GM23338 (cell line): ENCODE measurements around the gene MRPL1. TPM values are rescaled to one million over a fixed set of nuclear protein-coding genes. Genes with fewer than 3 reads are reported as not detected.

Experiments used
- ATAC-seq: fragments of 200-7000 bp; cut with Tn5 transposase; 3 replicates; pipeline ENCODE4 v1.9.1; 2020
- DNase-seq: peaks from one replicate; pipeline ENCODE4 v3.0.0-alpha.2; 2015; ENCODE audit warnings: low spot score
- H2AFZ ChIP-seq: fragments of 200-600 bp; sonication (generic); 2 replicates; pipeline ENCODE4 v1.8.0; 2016; ENCODE audit warnings: antibody characterized with exemption, mild to moderate bottlenecking, moderate library complexity
- H3F3A ChIP-seq: fragments of 200-600 bp; sonication (generic); replicated peaks from 2 replicates; pipeline ENCODE4 v1.8.0; 2017; ENCODE audit warnings: antibody characterized with exemption, mixed run types, low read depth
- H3K27ac ChIP-seq: fragments of 200-600 bp; sonication (generic); 2 replicates; pipeline ENCODE4 v1.6.1; 2016; ENCODE audit warnings: low read depth
- H3K27me3 ChIP-seq: fragments of 200-600 bp; sonication (generic); 2 replicates; pipeline ENCODE4 v1.8.0; 2016; ENCODE audit warnings: mild to moderate bottlenecking, mixed run types, moderate library complexity; ENCODE audit not compliant: insufficient read depth
- H3K36me3 ChIP-seq: fragments of 200-600 bp; sonication (generic); 2 replicates; pipeline ENCODE4 v1.8.0; 2016; ENCODE audit warnings: mild to moderate bottlenecking; ENCODE audit not compliant: insufficient read depth
- H3K4me1 ChIP-seq: fragments of 200-600 bp; sonication (generic); 2 replicates; pipeline ENCODE4 v1.8.0; 2016; ENCODE audit warnings: mild to moderate bottlenecking, moderate library complexity; ENCODE audit not compliant: insufficient read depth
- H3K4me2 ChIP-seq: fragments of 200-600 bp; sonication (generic); 2 replicates; pipeline ENCODE4 v1.7.1; 2017; ENCODE audit warnings: mixed run types
- H3K4me3 ChIP-seq: fragments of 200-600 bp; sonication (generic); 2 replicates; pipeline ENCODE4 v1.6.1; 2016; ENCODE audit warnings: mixed run types
- H3K79me2 ChIP-seq: fragments of 200-600 bp; sonication (generic); replicated peaks from 2 replicates; pipeline ENCODE4 v1.8.0; 2017; ENCODE audit warnings: mild to moderate bottlenecking; ENCODE audit not compliant: insufficient read depth
- H3K9me2 ChIP-seq: fragments of 200-600 bp; sonication (generic); 2 replicates; pipeline ENCODE4 v1.8.0; 2017; ENCODE audit not compliant: insufficient read depth
- H4K20me1 ChIP-seq: fragments of 200-600 bp; sonication (generic); replicated peaks from 2 replicates; pipeline ENCODE4 v1.8.0; 2017; ENCODE audit warnings: mild to moderate bottlenecking; ENCODE audit not compliant: insufficient read depth
- H3K27ac Mint-ChIP-seq: 2 replicates; pipeline ENCODE4 v1.8.0; 2020; ENCODE audit warnings: inconsistent platforms, mild to moderate bottlenecking, moderate library complexity, mixed read lengths
- H3K27me3 Mint-ChIP-seq: 3 replicates; pipeline ENCODE4 v1.8.0; 2022; ENCODE audit warnings: low read depth, mild to moderate bottlenecking, moderate library complexity, mixed read lengths, inconsistent platforms; ENCODE audit not compliant: insufficient read depth, poor library complexity
- H3K36me3 Mint-ChIP-seq: 3 replicates; pipeline ENCODE4 v1.8.0; 2021; ENCODE audit warnings: low read depth, mild to moderate bottlenecking, inconsistent platforms, moderate library complexity, mixed read lengths
- H3K4me1 Mint-ChIP-seq: 3 replicates; pipeline ENCODE4 v1.8.0; 2020; ENCODE audit warnings: mild to moderate bottlenecking, inconsistent platforms, mixed read lengths
- H3K4me3 Mint-ChIP-seq: 3 replicates; pipeline ENCODE4 v1.8.0; 2021; ENCODE audit warnings: moderate library complexity, mild to moderate bottlenecking, inconsistent platforms, mixed read lengths
- H3K9me3 Mint-ChIP-seq: 3 replicates; pipeline ENCODE4 v1.8.0; 2020; ENCODE audit warnings: moderate library complexity, mild to moderate bottlenecking, inconsistent platforms, mixed read lengths
- CREB1 ChIP-seq: fragments of 250-450 bp; sonication (Bioruptor Pico); IDR thresholded peaks from 2 replicates; pipeline ENCODE4 v1.5.0; 2020; ENCODE audit warnings: low read depth, mild to moderate bottlenecking, moderate library complexity
- EZH2 ChIP-seq: fragments of 200-600 bp; sonication (generic); IDR thresholded peaks from one replicate; pipeline ENCODE4 v1.8.0; 2017; ENCODE audit warnings: antibody characterized with exemption, mild to moderate bottlenecking, low read depth; ENCODE audit not compliant: unreplicated experiment
- EZH2phosphoT487 ChIP-seq: fragments of 200-600 bp; sonication (generic); IDR thresholded peaks from one replicate; pipeline ENCODE4 v1.8.1; 2018; ENCODE audit warnings: antibody characterized with exemption; ENCODE audit not compliant: unreplicated experiment
- JUNB ChIP-seq: IDR thresholded peaks from one replicate; pipeline ENCODE4 v1.6.1; 2016; ENCODE audit warnings: antibody characterized with exemption; ENCODE audit not compliant: unreplicated experiment
- NANOG ChIP-seq: IDR thresholded peaks from 2 replicates; pipeline ENCODE4 v1.6.1; 2016; ENCODE audit warnings: antibody characterized with exemption, borderline replicate concordance
- POLR2AphosphoS5 ChIP-seq: IDR thresholded peaks from 2 replicates; pipeline ENCODE4 v1.6.1; 2016; ENCODE audit warnings: antibody characterized with exemption, low read depth
- STAT1 ChIP-seq: IDR thresholded peaks from one replicate; pipeline ENCODE4 v1.6.1; 2016; ENCODE audit warnings: antibody characterized with exemption; ENCODE audit not compliant: unreplicated experiment
- ZNF114 ChIP-seq: fragments of 250-450 bp; sonication (Bioruptor Pico); IDR thresholded peaks from 2 replicates; pipeline ENCODE4 v1.5.0; 2020; ENCODE audit warnings: mild to moderate bottlenecking, moderate library complexity
- polyA plus RNA-seq: library from polyadenylated mRNA; unstranded; fragments of >200 nt; fragmentation: Nextera tagmentation; extraction: Ambion mirVana; gene quantifications from 2 replicates; pipeline ENCODE4 v1.2.1, GENCODE V29; 2016
- total RNA-seq: library from RNA; depleted of rRNA; stranded (reverse); fragments of >200 nt; shearing (Covaris generic); gene quantifications from 2 replicates; pipeline ENCODE4 v1.2.3, GENCODE V29; 2014
- TF ChIP-seq, protein P1 (sequence below): IDR thresholded peaks from 2 replicates; pipeline ENCODE4 v1.6.1; 2016; ENCODE audit warnings: antibody characterized with exemption
- TF ChIP-seq, protein P2 (sequence below): fragments of 250-450 bp; sonication (Bioruptor Pico); IDR thresholded peaks from 2 replicates; pipeline ENCODE4 v1.5.0; 2020; ENCODE audit warnings: mild to moderate bottlenecking, moderate library complexity
- TF ChIP-seq, protein P3 (sequence below): IDR thresholded peaks from one replicate; pipeline ENCODE4 v1.6.1; 2018; ENCODE audit warnings: antibody characterized with exemption; ENCODE audit not compliant: unreplicated experiment
- TF ChIP-seq, protein P4 (sequence below), 2 experiments: fragments of 200-600 bp in 1 of 2; sonication (generic) in 1 of 2; conservative IDR thresholded peaks; 2 replicates each; pipeline versions ENCODE4 v1.5.1 to v1.6.1; 2016 to 2017; ENCODE audit warnings: antibody characterized with exemption in 2 of 2, low read depth in 2 of 2, mild to moderate bottlenecking in 2 of 2, moderate library complexity in 1 of 2

Gene MRPL1
- total and polyA plus RNA-seq, 2 experiments from 2014 or later = 29.2 to 46.5 TPM

DNA sequence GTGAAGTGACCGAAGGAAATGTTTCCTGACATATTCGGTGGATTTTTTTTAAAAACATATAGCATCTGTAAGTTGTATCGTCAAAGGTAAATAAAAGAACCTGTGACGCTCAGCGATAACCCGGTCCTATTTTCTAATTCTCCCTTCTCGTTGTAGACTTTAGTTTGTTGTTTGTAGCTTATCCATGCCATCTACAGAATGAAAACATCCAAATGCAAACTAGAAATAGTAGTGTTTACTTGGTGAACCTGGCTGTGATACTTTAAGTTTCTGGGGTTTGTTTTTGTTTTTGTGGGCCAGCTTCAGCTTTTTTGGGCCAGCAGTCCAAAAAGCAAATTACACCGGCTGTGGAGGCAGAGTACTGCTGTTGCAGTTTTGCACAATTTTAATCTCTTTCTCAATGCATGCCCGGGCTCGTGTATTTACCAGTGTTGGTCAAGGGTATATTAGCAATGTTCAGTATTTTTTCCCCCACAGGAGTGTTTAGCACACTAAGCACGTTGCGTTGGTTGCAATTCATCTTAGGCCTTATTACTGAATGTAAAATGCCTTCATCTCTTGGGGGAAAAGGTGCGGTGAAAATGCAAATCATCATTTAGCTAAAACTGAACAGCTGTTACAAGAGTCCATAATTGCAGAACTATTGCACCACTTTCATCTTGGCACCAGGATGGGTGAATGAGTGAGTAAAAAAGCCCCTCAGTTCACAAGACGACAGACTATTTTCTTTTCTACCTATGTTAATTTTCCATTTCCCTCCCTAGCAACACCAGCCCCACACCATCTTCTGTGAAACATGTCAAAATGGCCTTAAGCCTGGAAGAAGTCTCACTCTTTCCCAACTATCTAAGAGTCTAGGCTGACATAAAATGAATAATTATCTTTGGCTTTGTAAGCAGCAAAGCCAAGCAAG lies 41.7 kb upstream of the MRPL1 start:
- peaks cover 12% of the 10 kb centered on the region for H3K4me1 Mint-ChIP-seq
- no peaks in the 10 kb centered on the region for H3K9me3 Mint-ChIP-seq
- Histone ChIP-seq H2AFZ (peak overlapping the region; percentile 94), H3K27me3 (no peaks in the 10 kb centered on the region), H3K36me3 (no peaks in the 10 kb centered on the region), H3K4me1 (peaks cover 12% of the 10 kb centered on the region), H3K4me3 (peak overlapping the region; percentile 95), H3K9me2 (no peaks in the 10 kb centered on the region), H3K4me2 (peak overlapping the region; percentile 82), H3F3A (0 out of 2 replicates have a peak, but pooled peaks cover 6% of the 10 kb centered on the region), H3K27ac (no peak overlapping the region), H3K79me2 (peaks cover 17% of the 10 kb centered on the region; the same call in 1 of the 2 replicates), H4K20me1 (peaks cover 12% of the 10 kb centered on the region)
- peak overlapping the region; percentile 94; the same call in 1 of the 2 replicates for H3K27ac Mint-ChIP-seq
- H3K36me3 Mint-ChIP-seq = no peaks in the 10 kb centered on the region; the same call in 2 of the 3 replicates
- TF ChIP-seq CREB1 (CRISPR knock-in tag) = no peak
- TF ChIP-seq, protein P1, sequence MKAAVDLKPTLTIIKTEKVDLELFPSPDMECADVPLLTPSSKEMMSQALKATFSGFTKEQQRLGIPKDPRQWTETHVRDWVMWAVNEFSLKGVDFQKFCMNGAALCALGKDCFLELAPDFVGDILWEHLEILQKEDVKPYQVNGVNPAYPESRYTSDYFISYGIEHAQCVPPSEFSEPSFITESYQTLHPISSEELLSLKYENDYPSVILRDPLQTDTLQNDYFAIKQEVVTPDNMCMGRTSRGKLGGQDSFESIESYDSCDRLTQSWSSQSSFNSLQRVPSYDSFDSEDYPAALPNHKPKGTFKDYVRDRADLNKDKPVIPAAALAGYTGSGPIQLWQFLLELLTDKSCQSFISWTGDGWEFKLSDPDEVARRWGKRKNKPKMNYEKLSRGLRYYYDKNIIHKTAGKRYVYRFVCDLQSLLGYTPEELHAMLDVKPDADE = no peak
- no peak for TF ChIP-seq NANOG
- TF ChIP-seq, protein P2, sequence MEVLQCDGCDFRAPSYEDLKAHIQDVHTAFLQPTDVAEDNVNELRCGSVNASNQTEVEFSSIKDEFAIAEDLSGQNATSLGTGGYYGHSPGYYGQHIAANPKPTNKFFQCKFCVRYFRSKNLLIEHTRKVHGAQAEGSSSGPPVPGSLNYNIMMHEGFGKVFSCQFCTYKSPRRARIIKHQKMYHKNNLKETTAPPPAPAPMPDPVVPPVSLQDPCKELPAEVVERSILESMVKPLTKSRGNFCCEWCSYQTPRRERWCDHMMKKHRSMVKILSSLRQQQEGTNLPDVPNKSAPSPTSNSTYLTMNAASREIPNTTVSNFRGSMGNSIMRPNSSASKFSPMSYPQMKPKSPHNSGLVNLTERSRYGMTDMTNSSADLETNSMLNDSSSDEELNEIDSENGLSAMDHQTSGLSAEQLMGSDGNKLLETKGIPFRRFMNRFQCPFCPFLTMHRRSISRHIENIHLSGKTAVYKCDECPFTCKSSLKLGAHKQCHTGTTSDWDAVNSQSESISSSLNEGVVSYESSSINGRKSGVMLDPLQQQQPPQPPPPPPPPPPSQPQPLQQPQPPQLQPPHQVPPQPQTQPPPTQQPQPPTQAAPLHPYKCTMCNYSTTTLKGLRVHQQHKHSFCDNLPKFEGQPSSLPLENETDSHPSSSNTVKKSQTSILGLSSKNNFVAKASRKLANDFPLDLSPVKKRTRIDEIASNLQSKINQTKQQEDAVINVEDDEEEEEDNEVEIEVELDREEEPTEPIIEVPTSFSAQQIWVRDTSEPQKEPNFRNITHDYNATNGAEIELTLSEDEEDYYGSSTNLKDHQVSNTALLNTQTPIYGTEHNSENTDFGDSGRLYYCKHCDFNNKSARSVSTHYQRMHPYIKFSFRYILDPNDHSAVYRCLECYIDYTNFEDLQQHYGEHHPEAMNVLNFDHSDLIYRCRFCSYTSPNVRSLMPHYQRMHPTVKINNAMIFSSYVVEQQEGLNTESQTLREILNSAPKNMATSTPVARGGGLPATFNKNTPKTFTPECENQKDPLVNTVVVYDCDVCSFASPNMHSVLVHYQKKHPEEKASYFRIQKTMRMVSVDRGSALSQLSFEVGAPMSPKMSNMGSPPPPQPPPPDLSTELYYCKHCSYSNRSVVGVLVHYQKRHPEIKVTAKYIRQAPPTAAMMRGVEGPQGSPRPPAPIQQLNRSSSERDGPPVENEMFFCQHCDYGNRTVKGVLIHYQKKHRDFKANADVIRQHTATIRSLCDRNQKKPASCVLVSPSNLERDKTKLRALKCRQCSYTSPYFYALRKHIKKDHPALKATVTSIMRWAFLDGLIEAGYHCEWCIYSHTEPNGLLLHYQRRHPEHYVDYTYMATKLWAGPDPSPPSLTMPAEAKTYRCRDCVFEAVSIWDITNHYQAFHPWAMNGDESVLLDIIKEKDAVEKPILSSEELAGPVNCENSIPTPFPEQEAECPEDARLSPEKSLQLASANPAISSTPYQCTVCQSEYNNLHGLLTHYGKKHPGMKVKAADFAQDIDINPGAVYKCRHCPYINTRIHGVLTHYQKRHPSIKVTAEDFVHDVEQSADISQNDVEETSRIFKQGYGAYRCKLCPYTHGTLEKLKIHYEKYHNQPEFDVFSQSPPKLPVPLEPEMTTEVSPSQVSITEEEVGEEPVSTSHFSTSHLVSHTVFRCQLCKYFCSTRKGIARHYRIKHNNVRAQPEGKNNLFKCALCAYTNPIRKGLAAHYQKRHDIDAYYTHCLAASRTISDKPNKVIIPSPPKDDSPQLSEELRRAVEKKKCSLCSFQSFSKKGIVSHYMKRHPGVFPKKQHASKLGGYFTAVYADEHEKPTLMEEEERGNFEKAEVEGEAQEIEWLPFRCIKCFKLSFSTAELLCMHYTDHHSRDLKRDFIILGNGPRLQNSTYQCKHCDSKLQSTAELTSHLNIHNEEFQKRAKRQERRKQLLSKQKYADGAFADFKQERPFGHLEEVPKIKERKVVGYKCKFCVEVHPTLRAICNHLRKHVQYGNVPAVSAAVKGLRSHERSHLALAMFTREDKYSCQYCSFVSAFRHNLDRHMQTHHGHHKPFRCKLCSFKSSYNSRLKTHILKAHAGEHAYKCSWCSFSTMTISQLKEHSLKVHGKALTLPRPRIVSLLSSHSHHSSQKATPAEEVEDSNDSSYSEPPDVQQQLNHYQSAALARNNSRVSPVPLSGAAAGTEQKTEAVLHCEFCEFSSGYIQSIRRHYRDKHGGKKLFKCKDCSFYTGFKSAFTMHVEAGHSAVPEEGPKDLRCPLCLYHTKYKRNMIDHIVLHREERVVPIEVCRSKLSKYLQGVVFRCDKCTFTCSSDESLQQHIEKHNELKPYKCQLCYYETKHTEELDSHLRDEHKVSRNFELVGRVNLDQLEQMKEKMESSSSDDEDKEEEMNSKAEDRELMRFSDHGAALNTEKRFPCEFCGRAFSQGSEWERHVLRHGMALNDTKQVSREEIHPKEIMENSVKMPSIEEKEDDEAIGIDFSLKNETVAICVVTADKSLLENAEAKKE (CRISPR knock-in tag) = no peak
- TF ChIP-seq ZNF114 (CRISPR knock-in tag) = no peak
- no peak for TF ChIP-seq EZH2
- no peak for TF ChIP-seq EZH2phosphoT487
- TF ChIP-seq STAT1 = no peak
- no peak for TF ChIP-seq POLR2AphosphoS5
- TF ChIP-seq, protein P3, sequence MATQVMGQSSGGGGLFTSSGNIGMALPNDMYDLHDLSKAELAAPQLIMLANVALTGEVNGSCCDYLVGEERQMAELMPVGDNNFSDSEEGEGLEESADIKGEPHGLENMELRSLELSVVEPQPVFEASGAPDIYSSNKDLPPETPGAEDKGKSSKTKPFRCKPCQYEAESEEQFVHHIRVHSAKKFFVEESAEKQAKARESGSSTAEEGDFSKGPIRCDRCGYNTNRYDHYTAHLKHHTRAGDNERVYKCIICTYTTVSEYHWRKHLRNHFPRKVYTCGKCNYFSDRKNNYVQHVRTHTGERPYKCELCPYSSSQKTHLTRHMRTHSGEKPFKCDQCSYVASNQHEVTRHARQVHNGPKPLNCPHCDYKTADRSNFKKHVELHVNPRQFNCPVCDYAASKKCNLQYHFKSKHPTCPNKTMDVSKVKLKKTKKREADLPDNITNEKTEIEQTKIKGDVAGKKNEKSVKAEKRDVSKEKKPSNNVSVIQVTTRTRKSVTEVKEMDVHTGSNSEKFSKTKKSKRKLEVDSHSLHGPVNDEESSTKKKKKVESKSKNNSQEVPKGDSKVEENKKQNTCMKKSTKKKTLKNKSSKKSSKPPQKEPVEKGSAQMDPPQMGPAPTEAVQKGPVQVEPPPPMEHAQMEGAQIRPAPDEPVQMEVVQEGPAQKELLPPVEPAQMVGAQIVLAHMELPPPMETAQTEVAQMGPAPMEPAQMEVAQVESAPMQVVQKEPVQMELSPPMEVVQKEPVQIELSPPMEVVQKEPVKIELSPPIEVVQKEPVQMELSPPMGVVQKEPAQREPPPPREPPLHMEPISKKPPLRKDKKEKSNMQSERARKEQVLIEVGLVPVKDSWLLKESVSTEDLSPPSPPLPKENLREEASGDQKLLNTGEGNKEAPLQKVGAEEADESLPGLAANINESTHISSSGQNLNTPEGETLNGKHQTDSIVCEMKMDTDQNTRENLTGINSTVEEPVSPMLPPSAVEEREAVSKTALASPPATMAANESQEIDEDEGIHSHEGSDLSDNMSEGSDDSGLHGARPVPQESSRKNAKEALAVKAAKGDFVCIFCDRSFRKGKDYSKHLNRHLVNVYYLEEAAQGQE = no peak
- TF ChIP-seq, protein P4, sequence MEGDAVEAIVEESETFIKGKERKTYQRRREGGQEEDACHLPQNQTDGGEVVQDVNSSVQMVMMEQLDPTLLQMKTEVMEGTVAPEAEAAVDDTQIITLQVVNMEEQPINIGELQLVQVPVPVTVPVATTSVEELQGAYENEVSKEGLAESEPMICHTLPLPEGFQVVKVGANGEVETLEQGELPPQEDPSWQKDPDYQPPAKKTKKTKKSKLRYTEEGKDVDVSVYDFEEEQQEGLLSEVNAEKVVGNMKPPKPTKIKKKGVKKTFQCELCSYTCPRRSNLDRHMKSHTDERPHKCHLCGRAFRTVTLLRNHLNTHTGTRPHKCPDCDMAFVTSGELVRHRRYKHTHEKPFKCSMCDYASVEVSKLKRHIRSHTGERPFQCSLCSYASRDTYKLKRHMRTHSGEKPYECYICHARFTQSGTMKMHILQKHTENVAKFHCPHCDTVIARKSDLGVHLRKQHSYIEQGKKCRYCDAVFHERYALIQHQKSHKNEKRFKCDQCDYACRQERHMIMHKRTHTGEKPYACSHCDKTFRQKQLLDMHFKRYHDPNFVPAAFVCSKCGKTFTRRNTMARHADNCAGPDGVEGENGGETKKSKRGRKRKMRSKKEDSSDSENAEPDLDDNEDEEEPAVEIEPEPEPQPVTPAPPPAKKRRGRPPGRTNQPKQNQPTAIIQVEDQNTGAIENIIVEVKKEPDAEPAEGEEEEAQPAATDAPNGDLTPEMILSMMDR (conservative IDR thresholded peaks at IDR 0.05; ENCODE audit: low read depth in 2 of 2) = no peak
- TF ChIP-seq JUNB = no peak
- ATAC-seq = no peak
- DNase-seq = no peak
- H3K4me3 Mint-ChIP-seq = peak overlapping the region; percentile 96
- peaks cover 12% of the 10 kb centered on the region for H3K27me3 Mint-ChIP-seq
